ENCODE data around the gene FAM124A. TPM values are rescaled to one million over a fixed set of nuclear protein-coding genes. Genes with fewer than 3 reads are reported as not detected.

The FAM124A gene
- total and polyA plus RNA-seq, 10 of the 15 experiments (the other 5 are each of a cell fraction or from before 2014, with no cell fraction given), result not detected

DNA sequence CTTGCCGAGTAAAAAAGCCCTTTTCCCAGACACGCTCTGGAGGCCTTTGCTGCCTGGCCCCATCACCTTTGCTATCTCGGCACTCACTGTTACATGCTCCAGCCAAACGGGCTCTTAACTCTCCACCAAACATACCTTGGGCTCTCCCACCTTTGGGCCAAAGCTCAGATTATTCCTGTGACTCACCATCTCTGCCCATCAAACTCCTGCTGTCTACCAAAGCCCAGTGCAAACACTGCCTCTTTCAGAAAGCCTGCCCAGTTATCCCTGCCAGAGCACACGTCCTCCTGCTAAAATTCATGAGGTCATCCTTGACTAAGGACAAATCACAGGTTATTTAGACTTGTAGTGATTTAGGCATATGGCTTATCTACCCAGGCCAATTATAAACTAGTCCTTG lies 69.1 kb downstream of the FAM124A start:
- H3K79me2 ChIP-seq (ENCODE audit: control insufficient read depth, insufficient read depth, low read length), result no peaks in the 10 kb centered on the region
- FAIRE-seq (no peak), ATAC-seq (no peak), DNase-seq (ENCODE audit: low read depth, low spot score) (no peak)
- H3K4me2 ChIP-seq (ENCODE audit: control insufficient read depth, insufficient read depth), result no peak overlapping the region
- no peaks in the 10 kb centered on the region for H3K4me1 ChIP-seq (ENCODE audit: control insufficient read depth, insufficient read depth, low read length)
- in situ Hi-C loops (cut with MboI) (no loop called here), intact Hi-C loops (cut with micrococcal nuclease; ENCODE audit: unreplicated experiment) (no loop called here)
- RAD21 ChIA-PET (ENCODE audit: unreplicated experiment), result interaction anchor here (7.4 kb wide), 1 partner anchor 505 kb away, joined by 66 read pairs; no protein-coding TSS in a partner anchor
- POLR2A ChIA-PET, result no interaction called here
- no peak overlapping the region for H3K9ac ChIP-seq (ENCODE audit: control insufficient read depth, insufficient read depth, low read length)
- no peak overlapping the region for H3K27ac ChIP-seq (ENCODE audit: control insufficient read depth, insufficient read depth)
- TF ChIP-seq ZSCAN29 (IDR thresholded peaks at IDR 0.05) (no peak), HDGF (IDR thresholded peaks at IDR 0.05) (no peak), NRF1 (conservative IDR thresholded peaks at IDR 0.05; ENCODE audit: low read depth, low read length) (no peak), NBN (IDR thresholded peaks at IDR 0.05) (no peak)
- CTCF ChIA-PET, result interaction anchor here (7.3 kb wide), 1 partner anchor 165 kb away, joined by 242 read pairs; no protein-coding TSS in a partner anchor
- BruUV-seq (replicated peaks), result no TSS peak
- WGBS (ENCODE audit: insufficient coverage, insufficient replicate concordance, low lambda C conversion rate, missing lambda C conversion rate), result 12% methylated on average over 5 of the region's 5 CpGs
- H3K36me3 ChIP-seq (ENCODE audit: control insufficient read depth in 2 of 2, insufficient read depth in 2 of 2, low read length in 1 of 2), result no peaks in the 10 kb centered on the region
- no peaks in the 10 kb centered on the region for H3K9me3 ChIP-seq (replicated peaks; ENCODE audit: control insufficient read depth, insufficient read depth, low read length)
- no peak overlapping the region for H2AFZ ChIP-seq (ENCODE audit: control insufficient read depth, low read depth, low read length)
- H4K20me1 ChIP-seq (ENCODE audit: control insufficient read depth, insufficient read depth), result no peaks in the 10 kb centered on the region
- SMC1A ChIA-PET (ENCODE audit: uncharacterized antibody, unreplicated experiment), result no interaction called here
- H3K4me3 ChIP-seq, result no peak overlapping the region
- H3K27me3 ChIP-seq (replicated peaks in 1 of 2; ENCODE audit: control insufficient read depth in 2 of 2, insufficient read depth in 2 of 2, low read length in 1 of 2), result no peaks in the 10 kb centered on the region

DNA sequence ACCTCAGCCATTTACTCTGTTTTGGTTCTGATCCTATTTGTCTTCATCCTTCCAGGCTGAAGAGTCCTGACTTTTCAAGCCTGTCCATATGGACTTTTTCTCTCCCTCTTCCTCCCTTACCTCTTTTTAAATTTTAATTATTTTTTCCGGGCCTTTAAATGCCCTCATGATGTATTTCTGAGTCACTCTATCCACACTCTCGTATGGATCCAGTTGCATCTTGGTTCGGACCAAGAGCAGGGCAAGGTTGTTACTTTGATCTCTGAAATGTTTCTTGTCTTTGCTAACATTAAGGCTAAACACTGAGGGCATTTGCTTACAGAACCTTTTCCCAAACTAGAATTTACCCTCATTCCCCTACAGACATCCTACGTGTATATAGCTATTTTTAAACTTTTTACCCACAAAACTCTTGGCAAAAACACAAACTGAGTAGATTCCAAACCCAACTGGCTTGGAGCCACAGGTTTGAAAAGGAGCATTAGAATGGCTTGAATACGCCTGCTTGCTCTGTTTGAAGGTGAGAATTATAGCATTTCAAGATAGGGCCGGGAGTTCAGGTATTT lies 69.9 kb downstream of the FAM124A start:
- peak; percentile 64 for FAIRE-seq
- Histone ChIP-seq H3K4me3 (no peak overlapping the region), H3K27ac (ENCODE audit: control insufficient read depth, insufficient read depth) (no peak overlapping the region), H3K27me3 (replicated peaks in 1 of 2; ENCODE audit: control insufficient read depth in 2 of 2, insufficient read depth in 2 of 2, low read length in 1 of 2) (no peaks in the 10 kb centered on the region), H2AFZ (ENCODE audit: control insufficient read depth, low read depth, low read length) (no peak overlapping the region), H3K79me2 (ENCODE audit: control insufficient read depth, insufficient read depth, low read length) (no peaks in the 10 kb centered on the region), H3K9ac (ENCODE audit: control insufficient read depth, insufficient read depth, low read length) (no peak overlapping the region), H3K9me3 (replicated peaks; ENCODE audit: control insufficient read depth, insufficient read depth, low read length) (no peaks in the 10 kb centered on the region), H3K4me2 (ENCODE audit: control insufficient read depth, insufficient read depth) (no peak overlapping the region), H3K4me1 (ENCODE audit: control insufficient read depth, insufficient read depth, low read length) (no peaks in the 10 kb centered on the region), H3K36me3 (ENCODE audit: control insufficient read depth in 2 of 2, insufficient read depth in 2 of 2, low read length in 1 of 2) (no peaks in the 10 kb centered on the region), H4K20me1 (ENCODE audit: control insufficient read depth, insufficient read depth) (no peaks in the 10 kb centered on the region)
- SMC1A ChIA-PET (ENCODE audit: uncharacterized antibody, unreplicated experiment), result no interaction called here
- BruUV-seq (replicated peaks), result no TSS peak
- in situ Hi-C loops (cut with MboI), result no loop called here
- POLR2A ChIA-PET, result interaction anchor here (0.6 kb wide), 1 partner anchor 12 kb away, joined by 5 read pairs; no protein-coding TSS in a partner anchor
- TF ChIP-seq, protein P1, sequence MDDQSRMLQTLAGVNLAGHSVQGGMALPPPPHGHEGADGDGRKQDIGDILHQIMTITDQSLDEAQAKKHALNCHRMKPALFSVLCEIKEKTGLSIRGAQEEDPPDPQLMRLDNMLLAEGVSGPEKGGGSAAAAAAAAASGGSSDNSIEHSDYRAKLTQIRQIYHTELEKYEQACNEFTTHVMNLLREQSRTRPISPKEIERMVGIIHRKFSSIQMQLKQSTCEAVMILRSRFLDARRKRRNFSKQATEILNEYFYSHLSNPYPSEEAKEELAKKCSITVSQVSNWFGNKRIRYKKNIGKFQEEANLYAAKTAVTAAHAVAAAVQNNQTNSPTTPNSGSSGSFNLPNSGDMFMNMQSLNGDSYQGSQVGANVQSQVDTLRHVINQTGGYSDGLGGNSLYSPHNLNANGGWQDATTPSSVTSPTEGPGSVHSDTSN (IDR thresholded peaks at IDR 0.05; ENCODE audit: insufficient replicate concordance, low read depth, low read length), result no peak
- no peak for TF ChIP-seq ESRRA (IDR thresholded peaks at IDR 0.05; ENCODE audit: low read length)
- TF ChIP-seq, protein P2, sequence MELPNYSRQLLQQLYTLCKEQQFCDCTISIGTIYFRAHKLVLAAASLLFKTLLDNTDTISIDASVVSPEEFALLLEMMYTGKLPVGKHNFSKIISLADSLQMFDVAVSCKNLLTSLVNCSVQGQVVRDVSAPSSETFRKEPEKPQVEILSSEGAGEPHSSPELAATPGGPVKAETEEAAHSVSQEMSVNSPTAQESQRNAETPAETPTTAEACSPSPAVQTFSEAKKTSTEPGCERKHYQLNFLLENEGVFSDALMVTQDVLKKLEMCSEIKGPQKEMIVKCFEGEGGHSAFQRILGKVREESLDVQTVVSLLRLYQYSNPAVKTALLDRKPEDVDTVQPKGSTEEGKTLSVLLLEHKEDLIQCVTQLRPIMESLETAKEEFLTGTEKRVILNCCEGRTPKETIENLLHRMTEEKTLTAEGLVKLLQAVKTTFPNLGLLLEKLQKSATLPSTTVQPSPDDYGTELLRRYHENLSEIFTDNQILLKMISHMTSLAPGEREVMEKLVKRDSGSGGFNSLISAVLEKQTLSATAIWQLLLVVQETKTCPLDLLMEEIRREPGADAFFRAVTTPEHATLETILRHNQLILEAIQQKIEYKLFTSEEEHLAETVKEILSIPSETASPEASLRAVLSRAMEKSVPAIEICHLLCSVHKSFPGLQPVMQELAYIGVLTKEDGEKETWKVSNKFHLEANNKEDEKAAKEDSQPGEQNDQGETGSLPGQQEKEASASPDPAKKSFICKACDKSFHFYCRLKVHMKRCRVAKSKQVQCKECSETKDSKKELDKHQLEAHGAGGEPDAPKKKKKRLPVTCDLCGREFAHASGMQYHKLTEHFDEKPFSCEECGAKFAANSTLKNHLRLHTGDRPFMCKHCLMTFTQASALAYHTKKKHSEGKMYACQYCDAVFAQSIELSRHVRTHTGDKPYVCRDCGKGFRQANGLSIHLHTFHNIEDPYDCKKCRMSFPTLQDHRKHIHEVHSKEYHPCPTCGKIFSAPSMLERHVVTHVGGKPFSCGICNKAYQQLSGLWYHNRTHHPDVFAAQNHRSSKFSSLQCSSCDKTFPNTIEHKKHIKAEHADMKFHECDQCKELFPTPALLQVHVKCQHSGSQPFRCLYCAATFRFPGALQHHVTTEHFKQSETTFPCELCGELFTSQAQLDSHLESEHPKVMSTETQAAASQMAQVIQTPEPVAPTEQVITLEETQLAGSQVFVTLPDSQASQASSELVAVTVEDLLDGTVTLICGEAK (IDR thresholded peaks at IDR 0.05; ENCODE audit: borderline replicate concordance), result no peak
- CTCF ChIA-PET, result no interaction called here
- RAD21 ChIA-PET (ENCODE audit: unreplicated experiment), result no interaction called here
- no peak for ATAC-seq
- intact Hi-C loops (cut with micrococcal nuclease; ENCODE audit: unreplicated experiment), result no loop called here
- DNase-seq (ENCODE audit: low read depth, low spot score), result no peak
- WGBS (ENCODE audit: insufficient coverage, insufficient replicate concordance, low lambda C conversion rate, missing lambda C conversion rate), result 43% methylated on average over 6 of the region's 6 CpGs

All from GM12878 (cell line).